ENCODE data around the gene CAMK4. TPM values are rescaled to one million over a fixed set of nuclear protein-coding genes. Genes with fewer than 3 reads are reported as not detected.

CAMK4 gene
- total RNA-seq, 1 donor from 2014 or later: 130 TPM

GRCh38 chr5:111432883-111433536, 208.8 kb downstream of the CAMK4 start:
- DNase-seq: no peak

- no peak for DNase-seq
Measured at GRCh38 chr5:111434800-111435199, 210.6 kb downstream of the CAMK4 start.

GRCh38 chr5:111439473-111440075, 215.4 kb downstream of the CAMK4 start:
- no peak for DNase-seq

- DNase-seq: no peak
Measured at GRCh38 chr5:111447099-111447498, 222.9 kb downstream of the CAMK4 start.

- DNase-seq: no peak
Measured at GRCh38 chr5:111447822-111448221, 223.6 kb downstream of the CAMK4 start.

GRCh38 chr5:111453295-111453694, 229.1 kb downstream of the CAMK4 start:
- no peak for DNase-seq

GRCh38 chr5:111453747-111454146, 229.6 kb downstream of the CAMK4 start:
- no peak for DNase-seq

GRCh38 chr5:111454198-111454622, 230.0 kb downstream of the CAMK4 start:
- no peak for DNase-seq

GRCh38 chr5:111454776-111455175, 230.6 kb downstream of the CAMK4 start:
- no peak for DNase-seq

- peak; percentile 13 for DNase-seq
Measured at GRCh38 chr5:111461255-111461671, 237.1 kb downstream of the CAMK4 start.

- no peak for DNase-seq
Measured at GRCh38 chr5:111461934-111462333, 237.8 kb downstream of the CAMK4 start.

GRCh38 chr5:111463311-111463710, 239.1 kb downstream of the CAMK4 start:
- no peak for DNase-seq

- DNase-seq: no peak
Measured at GRCh38 chr5:111469293-111469896, 245.2 kb downstream of the CAMK4 start.

- DNase-seq: no peak
Measured at GRCh38 chr5:111469903-111470302, 245.7 kb downstream of the CAMK4 start.

GRCh38 chr5:111472096-111472495, 247.9 kb downstream of the CAMK4 start:
- no peak for DNase-seq

GRCh38 chr5:111472579-111472978, 248.4 kb downstream of the CAMK4 start:
- DNase-seq: no peak

GRCh38 chr5:111478266-111478665, 254.1 kb downstream of the CAMK4 start:
- DNase-seq: no peak

- no peak for DNase-seq
Measured at GRCh38 chr5:111478898-111479297, 254.7 kb downstream of the CAMK4 start.

- no peak for DNase-seq
Measured at GRCh38 chr5:111480346-111480745, 256.2 kb downstream of the CAMK4 start.

GRCh38 chr5:111486055-111486454, 261.9 kb downstream of the CAMK4 start:
- DNase-seq: no peak

GRCh38 chr5:111486926-111487325, 262.7 kb downstream of the CAMK4 start:
- DNase-seq: no peak

GRCh38 chr5:111488353-111488752, 264.2 kb downstream of the CAMK4 start:
- DNase-seq: no peak

GRCh38 chr5:111493031-111493430, 268.8 kb downstream of the CAMK4 start:
- no peak for DNase-seq
